Esophagus squamous epithelium (tissue), 4 donors: ENCODE data around the gene PHYKPL.
A peak's percentile ranks its signal among the peaks of the same experiment; 100 is the strongest.

ENCODE experiments used
- CTCF ChIP-seq, 6 experiments: fragments of 450-650 bp in 4 of 6; fragments of 200-600 bp in 2 of 6; sonication (generic) in 2 of 6; IDR thresholded peaks; one replicate each; pipeline ENCODE4 v1.5.1; 2016 to 2019; ENCODE audit warnings: antibody characterized with exemption in 6 of 6, mild to moderate bottlenecking in 4 of 6, moderate library complexity in 4 of 6
- POLR2A ChIP-seq, 4 donors: fragments of 450-650 bp; IDR thresholded peaks; one replicate each; pipeline ENCODE4 v1.6.1; 2017; ENCODE audit warnings: antibody characterized with exemption in 4 of 4, mild to moderate bottlenecking in 4 of 4, moderate library complexity in 3 of 4

GRCh38 chr5:178279723-178280438, 47.3 kb upstream of the PHYKPL start:
- TF ChIP-seq POLR2A (IDR thresholded peaks at IDR 0.05) (no peak), CTCF (IDR thresholded peaks at IDR 0.05) (peak; percentile 64 to 87 (median 82))
